Measurements from ENCODE around the gene SPATA31E1.

SPATA31E1 gene

DNA sequence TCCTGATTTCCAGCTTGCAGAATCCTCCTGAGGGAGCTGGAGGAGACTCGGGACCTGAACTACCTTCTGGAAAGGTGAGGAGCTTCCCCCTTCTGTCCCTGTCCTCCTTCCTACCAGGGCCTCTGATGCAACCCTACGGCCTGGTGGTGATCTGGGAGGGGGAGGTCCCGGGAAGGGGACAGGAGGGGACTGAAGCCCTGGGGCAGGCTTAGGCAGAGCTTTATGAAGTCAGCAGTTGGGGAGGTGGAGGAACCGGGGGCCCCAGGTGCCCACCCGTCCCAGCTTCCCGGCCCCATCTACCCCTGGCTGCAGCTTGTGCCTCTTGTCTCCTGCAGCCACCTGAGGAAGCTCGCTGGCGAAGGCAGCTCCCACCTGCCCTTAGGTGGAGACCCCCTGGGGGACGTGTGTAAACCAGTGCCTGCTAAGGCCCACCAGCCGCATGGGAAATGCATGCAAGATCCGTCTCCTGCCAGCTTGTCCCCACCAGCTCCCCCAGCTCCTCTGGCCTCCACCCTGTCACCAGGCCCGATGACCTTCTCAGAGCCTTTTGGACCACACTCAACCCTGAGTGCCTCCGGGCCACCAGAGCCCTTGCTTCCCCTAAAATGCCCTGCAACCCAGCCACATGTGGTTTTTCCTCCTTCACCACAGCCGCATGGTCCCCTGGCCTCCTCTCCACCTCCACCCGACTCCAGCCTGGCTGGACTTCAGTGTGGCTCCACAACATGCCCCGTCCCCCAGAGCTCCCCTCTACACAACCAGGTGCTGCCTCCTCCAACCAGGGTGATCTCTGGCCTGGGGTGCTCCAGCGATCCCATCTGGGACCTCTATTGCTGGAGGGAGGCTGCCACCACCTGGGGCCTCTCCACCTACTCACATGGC lies 2.1 kb downstream of the SPATA31E1 start:
- no peak overlapping the region for H3K4me3 ChIP-seq (ENCODE audit: low read depth, low read length)
- TF ChIP-seq, protein P1, sequence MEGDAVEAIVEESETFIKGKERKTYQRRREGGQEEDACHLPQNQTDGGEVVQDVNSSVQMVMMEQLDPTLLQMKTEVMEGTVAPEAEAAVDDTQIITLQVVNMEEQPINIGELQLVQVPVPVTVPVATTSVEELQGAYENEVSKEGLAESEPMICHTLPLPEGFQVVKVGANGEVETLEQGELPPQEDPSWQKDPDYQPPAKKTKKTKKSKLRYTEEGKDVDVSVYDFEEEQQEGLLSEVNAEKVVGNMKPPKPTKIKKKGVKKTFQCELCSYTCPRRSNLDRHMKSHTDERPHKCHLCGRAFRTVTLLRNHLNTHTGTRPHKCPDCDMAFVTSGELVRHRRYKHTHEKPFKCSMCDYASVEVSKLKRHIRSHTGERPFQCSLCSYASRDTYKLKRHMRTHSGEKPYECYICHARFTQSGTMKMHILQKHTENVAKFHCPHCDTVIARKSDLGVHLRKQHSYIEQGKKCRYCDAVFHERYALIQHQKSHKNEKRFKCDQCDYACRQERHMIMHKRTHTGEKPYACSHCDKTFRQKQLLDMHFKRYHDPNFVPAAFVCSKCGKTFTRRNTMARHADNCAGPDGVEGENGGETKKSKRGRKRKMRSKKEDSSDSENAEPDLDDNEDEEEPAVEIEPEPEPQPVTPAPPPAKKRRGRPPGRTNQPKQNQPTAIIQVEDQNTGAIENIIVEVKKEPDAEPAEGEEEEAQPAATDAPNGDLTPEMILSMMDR (conservative IDR thresholded peaks at IDR 0.05; ENCODE audit: low read depth, low read length): no peak
- no peak for DNase-seq (ENCODE audit: low read depth)

DNA sequence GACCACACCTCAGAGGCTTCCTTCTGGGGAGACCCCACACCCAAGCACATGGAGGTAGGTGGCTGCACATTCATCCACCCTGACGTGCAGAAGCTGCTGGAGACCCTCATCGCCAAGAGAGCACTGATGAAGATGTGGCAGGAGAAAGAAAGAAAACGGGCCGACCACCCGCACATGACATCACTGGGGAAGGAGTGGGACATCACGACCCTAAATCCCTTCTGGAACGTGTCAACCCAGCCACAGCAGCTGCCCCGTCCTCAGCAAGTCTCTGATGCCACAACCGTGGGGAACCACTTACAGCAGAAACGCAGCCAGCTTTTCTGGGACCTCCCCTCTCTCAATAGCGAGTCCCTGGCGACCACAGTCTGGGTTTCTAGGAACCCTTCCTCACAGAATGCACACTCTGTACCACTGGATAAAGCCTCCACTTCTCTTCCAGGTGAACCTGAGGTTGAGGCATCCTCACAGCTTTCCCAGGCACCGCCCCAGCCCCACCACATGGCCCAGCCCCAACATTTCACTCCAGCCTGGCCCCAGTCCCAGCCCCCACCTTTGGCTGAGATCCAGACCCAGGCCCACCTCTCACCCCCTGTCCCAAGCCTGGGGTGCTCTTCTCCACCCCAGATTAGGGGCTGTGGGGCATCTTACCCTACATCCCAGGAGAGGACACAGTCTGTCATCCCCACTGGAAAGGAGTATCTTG lies 3.0 kb downstream of the SPATA31E1 start:
- H3K4me3 ChIP-seq (ENCODE audit: low read depth, low read length): no peak overlapping the region
- TF ChIP-seq, protein P1 (conservative IDR thresholded peaks at IDR 0.05; ENCODE audit: low read depth, low read length): no peak
- no peak for DNase-seq (ENCODE audit: low read depth)

DNA sequence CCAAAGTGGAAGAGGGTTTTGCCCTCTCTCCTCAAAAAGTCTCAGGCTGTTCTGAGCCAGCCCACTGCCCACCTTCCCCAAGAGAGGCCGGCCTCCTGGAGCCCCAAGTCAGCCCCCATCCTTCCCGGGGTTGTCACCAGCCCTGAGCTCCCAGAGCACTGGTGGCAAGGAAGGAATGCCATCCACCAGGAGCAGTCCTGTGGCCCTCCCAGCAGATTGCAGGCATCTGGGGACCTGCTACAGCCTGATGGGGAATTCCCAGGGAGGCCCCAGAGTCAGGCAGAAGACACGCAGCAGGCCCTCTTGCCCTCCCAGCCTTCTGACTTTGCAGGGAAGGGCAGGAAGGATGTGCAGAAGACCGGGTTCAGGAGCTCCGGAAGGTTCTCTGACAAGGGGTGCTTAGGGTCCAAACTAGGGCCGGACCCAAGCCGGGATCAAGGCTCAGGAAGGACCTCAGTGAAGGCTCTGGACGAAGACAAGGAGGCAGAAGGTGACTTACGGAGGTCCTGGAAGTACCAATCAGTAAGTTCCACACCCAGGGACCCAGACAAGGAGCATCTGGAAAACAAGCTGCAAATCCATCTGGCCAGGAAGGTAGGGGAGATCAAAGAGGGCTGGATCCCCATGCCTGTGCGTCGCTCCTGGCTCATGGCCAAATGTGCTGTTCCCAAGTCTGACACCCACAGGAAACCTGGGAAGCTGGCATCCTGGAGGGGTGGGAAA lies 3.7 kb downstream of the SPATA31E1 start:
- DNase-seq (ENCODE audit: low read depth): no peak
- H3K4me3 ChIP-seq (ENCODE audit: low read depth, low read length): no peak overlapping the region
- TF ChIP-seq, protein P1 (conservative IDR thresholded peaks at IDR 0.05; ENCODE audit: low read depth, low read length): no peak

DNA sequence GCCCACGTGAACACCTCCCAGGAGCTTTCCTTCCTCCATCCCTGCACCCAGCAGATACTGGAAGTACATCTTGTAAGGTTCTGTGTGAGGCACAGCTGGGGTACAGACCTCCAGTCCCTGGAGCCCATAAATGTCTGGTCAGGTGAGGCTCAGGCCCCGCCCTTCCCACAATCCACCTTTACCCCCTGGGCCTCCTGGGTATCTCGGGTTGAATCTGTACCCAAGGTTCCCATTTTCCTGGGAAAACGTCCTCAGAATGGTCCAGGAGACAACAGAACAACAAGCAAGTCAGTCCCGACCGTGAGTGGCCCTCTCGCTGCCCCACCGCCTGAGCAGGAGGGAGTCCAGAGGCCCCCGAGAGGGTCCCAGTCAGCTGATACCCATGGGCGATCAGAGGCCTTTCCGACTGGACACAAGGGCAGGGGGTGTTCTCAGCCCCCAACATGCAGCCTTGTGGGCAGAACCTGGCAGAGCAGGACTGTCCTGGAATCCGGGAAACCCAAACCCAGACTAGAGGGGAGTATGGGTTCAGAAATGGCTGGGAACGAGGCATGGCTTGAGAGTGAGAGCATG lies 4.3 kb downstream of the SPATA31E1 start:
- no peak overlapping the region for H3K4me3 ChIP-seq (ENCODE audit: low read depth, low read length)
- no peak for DNase-seq (ENCODE audit: low read depth)
- TF ChIP-seq, protein P1 (conservative IDR thresholded peaks at IDR 0.05; ENCODE audit: low read depth, low read length): no peak

DNA sequence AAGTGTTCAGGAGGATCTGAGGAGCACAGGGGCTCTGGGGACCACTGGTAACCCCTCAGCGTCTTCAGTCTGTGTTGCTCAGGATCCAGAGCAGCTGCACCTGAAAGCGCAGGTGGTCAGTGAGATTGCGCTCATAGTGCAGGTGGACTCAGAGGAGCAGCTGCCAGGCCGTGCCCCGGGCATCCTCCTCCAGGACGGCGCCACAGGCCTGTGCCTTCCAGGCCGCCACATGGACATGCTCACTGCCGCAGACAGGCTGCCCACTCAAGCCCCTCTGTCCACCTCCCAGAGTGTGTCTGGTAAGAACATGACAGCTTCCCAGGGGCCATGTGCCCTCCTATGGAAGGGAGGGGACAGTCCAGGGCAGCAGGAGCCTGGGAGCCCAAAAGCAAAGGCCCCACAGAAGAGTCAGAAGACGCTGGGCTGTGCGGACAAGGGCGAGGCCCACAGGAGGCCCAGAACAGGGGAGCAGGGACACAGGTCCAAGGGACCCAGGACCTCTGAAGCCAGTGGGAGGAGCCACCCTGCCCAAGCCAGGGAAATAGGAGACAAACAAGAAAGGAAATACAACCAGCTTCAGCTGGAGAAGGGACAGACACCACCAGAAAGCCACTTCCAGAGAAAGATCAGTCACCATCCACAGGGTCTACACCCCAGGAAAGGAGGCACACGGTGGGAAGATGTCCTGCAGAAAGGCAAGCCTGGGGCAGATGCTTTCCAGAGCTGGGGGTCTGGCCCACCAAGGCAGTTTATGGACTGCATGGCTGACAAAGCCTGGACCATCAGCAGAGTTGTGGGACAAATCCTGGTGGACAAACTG lies 5.2 kb downstream of the SPATA31E1 start:
- TF ChIP-seq, protein P1 (conservative IDR thresholded peaks at IDR 0.05; ENCODE audit: low read depth, low read length): no peak
- H3K4me3 ChIP-seq (ENCODE audit: low read depth, low read length): no peak overlapping the region
- DNase-seq (ENCODE audit: low read depth): no peak

DNA sequence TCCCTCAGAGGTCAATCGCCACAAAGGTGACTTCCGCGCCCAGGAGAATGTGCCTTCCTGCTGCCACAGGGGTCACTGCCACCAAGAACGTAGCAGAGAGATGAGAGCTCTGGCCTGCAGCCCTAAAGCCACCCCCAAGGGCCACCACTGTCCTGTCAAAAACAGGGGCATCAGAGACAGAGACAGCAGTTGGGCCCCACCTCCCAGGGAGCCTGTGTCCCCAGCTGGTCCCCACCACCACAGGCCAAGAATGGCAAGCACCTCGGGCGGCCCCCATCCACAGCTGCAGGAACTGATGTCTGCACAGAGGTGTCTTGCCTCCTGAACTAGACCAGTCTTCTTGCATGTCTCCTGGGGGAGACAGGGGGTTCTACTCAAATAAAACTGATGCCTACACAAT lies 5.8 kb downstream of the SPATA31E1 start:
- H3K4me3 ChIP-seq (ENCODE audit: low read depth, low read length): no peak overlapping the region
- no peak for DNase-seq (ENCODE audit: low read depth)
- TF ChIP-seq, protein P1 (conservative IDR thresholded peaks at IDR 0.05; ENCODE audit: low read depth, low read length): no peak

Measured in choroid plexus epithelial cell (primary cell).